ENCODE measurements around the gene WDR93. TPM values are rescaled to one million over a fixed set of nuclear protein-coding genes. Genes with fewer than 3 reads are reported as not detected.

Gene WDR93
- total RNA-seq, 1 experiment from 2014 or later, result not detected

- TF ChIP-seq ZMAT4 (CRISPR knock-in tag; IDR thresholded peaks at IDR 0.05) (no peak), RELA (CRISPR knock-in tag; IDR thresholded peaks at IDR 0.05; ENCODE audit: borderline replicate concordance) (peak; percentile 96), E2F4 (CRISPR knock-in tag; IDR thresholded peaks at IDR 0.05; ENCODE audit: borderline replicate concordance, low read depth) (peak; percentile 73; the same call in 1 of the 2 replicates), SMAD3 (CRISPR knock-in tag; IDR thresholded peaks at IDR 0.05; ENCODE audit: borderline replicate concordance) (no peak), STAT6 (CRISPR knock-in tag; conservative IDR thresholded peaks at IDR 0.05; ENCODE audit: low read depth) (no peak), E2F1 (CRISPR knock-in tag; IDR thresholded peaks at IDR 0.05) (peak; percentile 96), MLX (CRISPR knock-in tag; IDR thresholded peaks at IDR 0.05) (no peak), PRRX2 (CRISPR knock-in tag; IDR thresholded peaks at IDR 0.05) (no peak), ZNF416 (CRISPR knock-in tag; IDR thresholded peaks at IDR 0.05) (no peak), PRDM15 (CRISPR knock-in tag; IDR thresholded peaks at IDR 0.05) (peak; percentile 40), ELF4 (CRISPR knock-in tag; IDR thresholded peaks at IDR 0.05; ENCODE audit: low read depth) (peak; percentile 84; the same call in 1 of the 2 replicates), RORB (CRISPR knock-in tag; IDR thresholded peaks at IDR 0.05) (no peak), NR1H2 (CRISPR knock-in tag; IDR thresholded peaks at IDR 0.05) (no peak), GABPB1 (CRISPR knock-in tag; IDR thresholded peaks at IDR 0.05) (peak; percentile 66; the same call in 1 of the 2 replicates), ESRRA (CRISPR knock-in tag; IDR thresholded peaks at IDR 0.05; ENCODE audit: borderline replicate concordance) (peak; percentile 96), NFATC4 (CRISPR knock-in tag; IDR thresholded peaks at IDR 0.05) (no peak), ZNF281 (CRISPR knock-in tag; IDR thresholded peaks at IDR 0.05) (peak; percentile 75), ZNF263 (CRISPR knock-in tag; IDR thresholded peaks at IDR 0.05; ENCODE audit: low read depth) (no peak)
Observed at GRCh38 chr15:89776274-89777072, 85.9 kb downstream of the WDR93 start, which contains the start of gene MESP2 (continued).

Measured in WTC11 (cell line).